GM18873 (cell line): ENCODE data around the gene WDR3.
"Not testable (repeated sequence)": the region's sequence is repeated elsewhere in the genome, so short reads cannot be mapped to it uniquely, and the experiment has no call there.

Experiments used
- ATAC-seq: cut with Tn5 transposase; IDR thresholded peaks from one replicate; pipeline ENCODE4 v1.9.1; 2021; ENCODE audit warnings: mild to moderate bottlenecking, moderate library complexity, moderate number of reproducible peaks; ENCODE audit not compliant: unreplicated experiment, low FRiP score

The WDR3 gene

DNA sequence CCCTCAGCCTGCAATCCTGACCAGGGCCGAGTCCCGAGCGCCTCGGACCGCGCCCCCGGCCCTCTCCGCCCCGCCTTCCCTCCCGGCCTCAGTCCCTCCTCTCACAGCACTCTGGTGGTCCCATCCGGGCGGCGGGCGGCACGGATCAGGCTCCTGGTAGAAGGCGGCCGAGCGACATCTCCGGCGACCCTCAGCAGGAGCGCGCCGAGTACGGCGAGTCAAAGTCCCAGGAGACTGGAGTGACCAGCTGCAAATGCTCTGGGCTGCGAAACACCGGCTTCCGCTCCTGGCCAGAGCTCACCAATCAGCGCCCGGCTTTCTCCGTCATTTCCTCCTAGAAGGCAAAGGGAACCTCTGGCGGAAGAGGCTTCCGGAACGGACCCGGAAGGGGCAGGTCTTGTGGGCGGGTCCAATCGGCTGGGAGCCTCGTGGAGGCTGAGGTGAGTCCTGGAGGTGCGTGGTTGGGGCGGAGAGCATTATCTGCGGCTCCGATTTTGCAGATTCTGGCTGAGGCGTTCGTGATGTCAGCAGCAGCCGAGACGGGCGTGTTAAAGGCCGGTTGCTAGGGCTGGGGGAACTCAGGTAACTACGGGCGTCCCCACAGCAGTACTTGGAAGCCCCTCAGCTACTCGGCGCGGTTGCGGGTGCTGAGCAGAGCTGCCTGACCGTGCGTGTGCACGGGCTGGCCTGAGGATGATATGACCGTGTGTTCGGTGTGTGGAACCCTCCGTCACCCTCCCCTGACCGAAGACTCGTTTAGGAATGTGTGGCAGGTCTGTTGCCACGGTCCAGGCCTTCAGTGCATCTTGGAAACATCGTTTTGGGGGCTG lies at the start of gene WDR3, which contains the start of gene GDAP2:
Gene WDR3 (plus strand): TSS at position 397 of the 830 bp plus-strand sequence. CDS start 3,581 bp downstream, outside the sequence.
Gene GDAP2 (minus strand): TSS at position 279 of the 830 bp plus-strand sequence. CDS start 9,264 bp downstream, outside the sequence.
- peak; percentile 96 for ATAC-seq

- ATAC-seq: no peak
Observed at GRCh38 chr1:117883616-117884015, 45.9 kb upstream of the WDR3 start.

GRCh38 chr1:117886101-117886795 lies 43.3 kb upstream of the WDR3 start:
- no peak for ATAC-seq

GRCh38 chr1:117890452-117890851 lies 39.1 kb upstream of the WDR3 start:
- no peak for ATAC-seq

- peak; percentile 47 for ATAC-seq
Observed at GRCh38 chr1:117892512-117892911, 37.0 kb upstream of the WDR3 start.

DNA sequence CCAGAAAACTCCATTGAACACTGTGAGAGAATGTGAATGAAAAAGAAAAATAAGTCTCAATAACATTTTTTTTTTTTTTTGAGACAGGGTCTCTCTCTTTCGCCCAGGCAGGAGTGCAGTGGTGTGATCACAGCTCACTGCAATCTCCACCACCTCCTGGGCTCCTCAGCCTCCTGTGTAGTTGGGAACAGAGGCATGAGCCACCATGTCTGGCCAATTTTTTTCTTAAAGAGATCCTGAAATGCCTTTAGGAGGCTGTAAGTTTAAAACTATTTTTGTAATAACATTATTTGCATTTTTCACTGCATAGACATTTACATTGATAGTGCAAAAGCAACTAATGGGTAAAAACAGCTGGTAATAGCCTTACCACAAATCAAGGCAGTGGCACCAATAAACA lies 35.5 kb upstream of the WDR3 start:
- ATAC-seq: no peak

- ATAC-seq: peak; percentile 81
Observed at GRCh38 chr1:117895482-117896114, 33.9 kb upstream of the WDR3 start.

DNA sequence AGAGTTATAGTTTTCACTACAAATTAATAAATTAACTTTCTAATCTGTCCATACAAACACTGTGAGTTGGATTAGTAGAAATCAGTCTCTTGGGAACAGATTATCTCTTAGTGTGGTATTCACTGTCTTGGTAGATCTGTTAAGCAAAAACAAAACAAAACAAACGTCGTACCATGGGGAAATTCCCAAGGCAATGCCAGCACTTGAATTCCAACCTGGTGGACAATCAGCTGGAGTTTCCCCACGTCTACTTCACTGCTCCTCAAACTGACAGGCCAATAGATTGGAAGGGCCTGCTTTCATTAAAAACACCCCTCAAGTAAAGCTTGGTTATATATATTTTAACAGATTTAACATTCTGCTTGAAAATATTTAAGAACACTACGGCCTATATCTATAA lies 32.0 kb upstream of the WDR3 start:
- ATAC-seq: no peak

- no peak for ATAC-seq
Observed at GRCh38 chr1:117899801-117900200, 29.7 kb upstream of the WDR3 start.

DNA sequence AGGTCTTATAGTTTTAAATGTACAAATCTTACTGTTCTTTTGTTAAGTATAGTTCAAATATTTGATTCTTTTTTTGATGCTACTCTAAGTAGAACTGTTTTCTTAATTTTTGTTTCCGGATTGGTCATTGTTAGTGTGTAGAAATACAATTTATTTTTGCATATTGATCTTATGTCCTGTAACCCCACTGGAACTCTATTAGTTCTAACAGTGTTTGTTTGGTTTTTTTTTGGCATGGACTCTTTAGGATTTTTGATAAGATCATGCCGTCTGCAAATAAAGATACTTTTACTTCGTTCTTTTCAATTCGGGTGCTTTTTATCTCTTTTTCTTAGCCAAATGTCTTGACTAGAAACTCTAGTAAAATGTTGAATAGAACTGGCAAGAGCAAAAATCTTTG lies 26.6 kb upstream of the WDR3 start:
- ATAC-seq: no peak

- ATAC-seq: no peak
Observed at GRCh38 chr1:117904485-117904884, 25.1 kb upstream of the WDR3 start.

- ATAC-seq: no peak
Observed at GRCh38 chr1:117905019-117905418, 24.5 kb upstream of the WDR3 start.

GRCh38 chr1:117911051-117911450 lies 18.5 kb upstream of the WDR3 start:
- ATAC-seq: no peak

DNA sequence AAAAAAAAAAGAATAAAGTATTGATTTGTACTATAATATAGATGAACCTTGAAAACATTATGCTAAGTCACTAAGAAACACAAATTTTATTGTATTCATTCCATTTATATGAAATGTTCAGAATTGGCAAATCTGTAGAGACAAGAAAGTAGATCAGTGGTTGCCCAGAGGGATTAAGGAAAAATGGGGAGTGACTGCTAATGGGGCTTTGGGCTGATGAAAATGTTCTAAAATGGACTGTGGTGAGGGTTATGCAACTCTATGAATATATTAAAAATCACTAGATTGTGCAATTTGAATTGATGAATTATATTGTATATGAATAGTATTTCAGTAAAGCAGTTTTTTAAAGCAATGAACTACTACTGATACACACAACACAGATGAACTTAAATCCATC lies 10.2 kb upstream of the WDR3 start:
- no peak for ATAC-seq

DNA sequence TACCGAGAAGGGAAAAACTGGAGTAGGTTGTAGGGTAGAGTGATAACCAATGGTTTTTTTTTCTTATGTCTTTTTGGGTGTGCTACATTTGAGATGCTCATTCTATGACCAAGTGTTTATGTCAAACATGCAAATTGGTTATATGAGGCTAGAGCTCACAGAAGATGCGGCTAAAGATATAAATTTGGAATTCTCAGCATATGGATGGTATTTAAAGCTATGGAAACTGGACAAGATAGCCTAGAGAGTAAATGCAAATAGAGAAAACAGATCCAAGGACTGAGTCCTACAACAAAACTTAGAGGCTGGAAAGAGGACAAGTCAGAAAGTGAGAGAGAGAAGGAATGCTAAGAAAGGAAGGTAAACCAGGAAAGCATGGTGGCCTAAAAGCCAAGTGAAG lies 7.5 kb upstream of the WDR3 start:
- no peak for ATAC-seq

- ATAC-seq: not testable (repeated sequence)
Observed at GRCh38 chr1:117922717-117923116, 6.8 kb upstream of the WDR3 start.

- ATAC-seq: no peak
Observed at GRCh38 chr1:117925981-117926380, 3.6 kb upstream of the WDR3 start.

DNA sequence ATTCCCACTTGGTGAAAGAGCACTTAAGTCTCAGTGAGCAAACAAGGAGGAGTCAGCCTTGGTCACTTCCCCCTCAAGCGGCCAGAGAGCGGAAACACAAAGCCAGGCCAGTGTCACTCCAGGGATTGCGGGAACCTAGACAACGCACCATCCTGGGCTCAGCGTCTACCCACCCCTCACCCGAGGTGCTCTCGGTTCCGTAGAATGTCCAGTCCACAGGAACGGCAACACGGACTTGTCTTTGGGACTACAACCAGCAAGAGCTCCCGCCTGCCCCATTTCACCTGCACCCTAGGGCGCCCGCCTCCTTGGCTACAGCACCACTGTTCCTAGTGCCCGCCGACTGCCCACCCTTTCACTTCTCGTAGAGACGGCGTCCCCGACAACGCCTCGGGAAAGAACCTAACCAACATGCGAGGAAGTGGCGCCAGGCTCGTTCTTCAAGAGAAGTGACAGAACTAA lies 627 bp upstream of the WDR3 start:
- peak; percentile 30 for ATAC-seq

GRCh38 chr1:117930173-117930447 lies 571 bp downstream of the WDR3 start:
- ATAC-seq: no peak

- ATAC-seq: no peak
Observed at GRCh38 chr1:117930484-117930883, 945 bp downstream of the WDR3 start.

GRCh38 chr1:117932576-117932975 lies 3.0 kb downstream of the WDR3 start:
- ATAC-seq: no peak
